GM18868 (cell line): Measurements from ENCODE around the gene INSIG1.

Source experiments
- ATAC-seq: cut with Tn5 transposase; IDR thresholded peaks from one replicate; pipeline ENCODE4 v1.9.1; 2021; ENCODE audit warnings: mild to moderate bottlenecking, moderate library complexity; ENCODE audit not compliant: unreplicated experiment

The INSIG1 gene

DNA sequence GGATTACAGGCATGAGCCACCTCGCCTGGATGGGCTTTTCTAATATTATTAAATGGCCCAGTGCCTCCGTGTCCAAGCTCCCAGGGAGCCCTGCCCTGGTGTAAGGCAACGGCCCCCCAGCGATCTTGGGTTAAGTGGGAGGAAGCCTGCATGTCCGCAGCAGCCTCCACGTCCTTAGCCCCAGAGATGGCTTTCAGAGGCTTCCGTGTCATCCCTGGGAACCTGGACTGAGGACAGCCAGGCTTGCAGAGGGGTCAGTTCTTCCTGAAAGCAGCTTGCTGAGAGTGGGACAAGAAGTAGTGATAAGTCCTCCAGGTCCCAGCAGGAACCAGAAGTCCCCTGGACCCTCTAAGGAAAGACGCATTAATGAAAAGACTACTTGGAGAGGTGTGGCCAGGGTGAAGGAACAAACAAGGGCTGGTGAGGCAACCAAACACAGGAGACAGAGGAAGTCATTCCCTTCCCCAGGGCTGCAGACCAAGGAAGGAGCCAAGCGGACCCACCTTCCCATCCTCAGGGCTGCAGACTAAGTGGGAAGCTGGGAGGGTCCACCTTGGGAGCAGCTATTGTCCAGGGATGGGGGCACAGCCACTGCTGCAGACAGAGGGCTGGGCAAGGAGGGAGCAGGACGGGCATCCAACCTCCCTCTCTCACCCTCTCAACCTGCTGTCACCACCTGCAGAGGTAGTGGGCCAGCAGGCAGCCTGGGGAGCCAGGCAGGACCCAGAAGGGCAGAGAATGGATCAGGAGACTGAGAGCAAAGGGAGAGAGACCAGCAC, 13.0 kb upstream of the INSIG1 start:
- ATAC-seq: no peak

DNA sequence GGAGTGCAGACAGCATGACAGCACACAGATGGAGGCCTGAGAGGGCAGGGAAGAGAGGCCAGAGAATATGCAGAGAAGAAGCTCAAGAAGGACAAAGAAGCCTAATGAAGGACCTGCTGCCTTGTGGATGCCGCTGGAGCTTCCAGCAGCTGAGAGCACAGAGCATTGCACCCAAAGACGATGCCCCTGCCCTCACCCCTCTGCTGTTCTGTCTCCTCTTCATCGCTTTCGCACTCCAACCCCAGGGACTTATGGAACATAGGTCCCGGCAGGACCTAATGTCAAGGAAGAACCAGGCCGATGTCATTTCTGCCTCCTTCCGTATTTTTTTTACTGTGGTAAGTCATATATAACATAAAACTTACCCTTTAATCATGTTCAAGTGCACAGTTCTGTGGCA, 12.3 kb upstream of the INSIG1 start:
- no peak for ATAC-seq

- no peak for ATAC-seq
These were observed 11.8 kb upstream of the INSIG1 start for GRCh38 chr7:155285833-155286232.

DNA sequence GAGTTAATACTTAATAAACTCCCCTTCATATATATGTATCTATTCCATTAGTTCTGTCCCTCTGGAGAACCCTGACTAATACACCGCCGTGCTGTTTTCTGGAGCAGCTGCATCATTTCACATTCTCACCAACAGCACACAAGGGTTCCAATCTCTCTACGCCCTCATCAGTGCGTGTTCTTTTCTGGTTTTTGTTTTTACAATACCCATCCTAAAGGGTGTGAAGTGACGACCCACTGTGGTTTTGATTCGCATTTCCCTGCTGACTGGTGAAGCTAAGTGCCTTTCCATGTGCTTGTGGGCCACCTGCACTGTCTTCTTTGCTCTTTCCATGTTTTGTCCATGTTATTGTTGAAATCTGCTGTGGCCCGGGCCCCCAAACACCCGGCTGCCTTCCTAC, 11.0 kb upstream of the INSIG1 start:
- no peak for ATAC-seq

GRCh38 chr7:155287284-155287935, 10.3 kb upstream of the INSIG1 start:
- no peak for ATAC-seq

- no peak for ATAC-seq
These were observed 9.6 kb upstream of the INSIG1 start for GRCh38 chr7:155288055-155288454.

- ATAC-seq: no peak
These were observed 8.6 kb upstream of the INSIG1 start for GRCh38 chr7:155289107-155289506.

DNA sequence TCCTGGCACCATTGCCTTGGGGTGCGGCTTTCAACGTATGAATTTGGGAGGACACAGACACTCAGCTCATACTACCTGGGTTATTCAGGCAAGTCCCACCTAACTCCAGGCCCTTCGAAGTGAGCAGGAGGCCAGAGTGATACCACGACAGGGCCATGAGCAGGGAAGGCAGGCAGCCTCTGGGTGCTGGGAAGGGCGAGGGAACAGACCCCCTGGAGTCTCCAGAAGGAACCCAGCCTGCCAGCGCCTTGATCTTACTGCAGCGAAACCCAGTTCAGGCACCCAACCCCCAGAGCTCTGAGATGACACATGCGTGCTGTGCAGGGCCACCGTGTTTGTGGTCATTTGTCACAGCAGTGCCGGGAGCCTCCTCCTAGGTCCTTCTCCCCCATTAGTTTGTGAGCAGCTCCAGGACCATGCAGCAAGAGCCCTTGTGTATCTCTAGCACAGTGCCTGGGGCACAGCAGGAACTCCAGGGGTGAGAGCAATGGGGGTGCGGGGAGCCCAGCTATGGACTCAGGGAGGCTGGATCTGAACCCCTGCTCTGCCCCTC, 7.7 kb upstream of the INSIG1 start:
- no peak for ATAC-seq

DNA sequence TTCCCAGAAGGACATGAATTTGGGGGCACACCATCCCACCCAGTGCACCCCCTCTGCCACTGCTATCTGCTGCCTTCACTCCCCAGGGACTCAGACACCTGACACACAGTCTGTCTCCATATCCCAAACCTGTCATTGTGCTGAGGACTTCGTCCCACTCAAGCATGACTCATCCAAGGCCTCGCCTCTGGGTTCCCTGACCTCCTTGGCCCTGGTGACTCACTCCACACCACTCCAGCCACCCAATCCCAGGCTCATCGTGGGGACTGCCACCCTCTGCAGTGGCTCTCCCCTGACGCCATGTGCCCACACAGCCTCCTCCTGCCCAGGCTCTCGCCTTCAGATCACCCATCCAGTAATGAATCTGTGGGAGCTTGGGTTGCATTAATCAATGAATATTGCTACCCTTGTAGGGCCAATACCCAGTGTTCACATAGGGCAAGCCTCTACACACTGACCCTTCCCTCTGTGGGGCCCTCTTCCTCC, 6.6 kb upstream of the INSIG1 start:
- ATAC-seq: no peak

- ATAC-seq: no peak
These were observed 5.9 kb upstream of the INSIG1 start for GRCh38 chr7:155291729-155292128.

GRCh38 chr7:155292680-155293226, 4.9 kb upstream of the INSIG1 start:
- no peak for ATAC-seq

DNA sequence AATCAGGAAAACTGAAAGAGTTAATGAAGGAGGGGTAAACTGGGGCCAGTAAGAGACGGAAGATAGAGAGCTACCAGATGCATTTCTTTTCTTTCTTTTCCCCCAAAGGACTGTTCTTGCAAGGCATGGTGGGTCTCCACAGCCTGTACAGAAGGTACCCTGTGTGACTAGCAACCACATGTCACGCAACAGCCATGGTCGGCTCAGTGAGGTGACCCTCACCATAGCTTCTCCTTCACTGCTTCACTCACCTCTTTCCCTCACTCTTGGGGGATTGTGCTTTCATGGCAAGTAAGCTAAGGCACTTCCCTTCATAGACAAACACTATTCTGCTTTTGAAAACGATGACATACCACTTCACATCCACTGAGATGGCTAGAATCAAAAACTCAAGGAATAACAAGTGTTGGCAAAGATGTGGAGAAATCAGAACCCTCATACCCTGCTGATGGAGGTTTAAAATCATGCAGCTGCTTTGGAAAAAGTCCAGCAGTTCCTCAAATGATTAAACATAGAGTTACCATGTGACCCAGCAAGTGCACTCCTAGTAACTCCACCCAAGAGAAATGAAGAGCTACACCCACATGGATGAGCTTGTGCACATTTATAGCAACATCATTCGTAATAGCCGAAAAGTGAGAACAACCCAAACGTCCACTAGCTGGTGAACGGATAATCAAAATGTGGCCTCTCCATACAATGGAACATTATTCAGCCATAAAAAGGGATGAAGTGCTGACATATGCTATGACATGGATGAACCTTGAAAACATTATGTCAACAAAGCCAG, 3.8 kb upstream of the INSIG1 start:
- no peak for ATAC-seq

DNA sequence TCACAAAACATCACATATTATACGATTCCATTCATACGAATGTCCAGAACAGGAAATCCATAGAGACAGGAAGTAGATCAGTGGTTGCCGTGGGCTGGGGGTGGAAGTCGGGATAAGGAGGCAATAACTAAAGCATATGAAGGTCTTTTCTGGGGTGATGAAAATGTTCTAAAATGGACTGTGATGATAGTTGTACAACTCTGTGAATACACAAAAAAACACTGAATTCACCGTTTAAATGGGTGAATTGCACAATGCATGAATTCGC, 3.2 kb upstream of the INSIG1 start:
- no peak for ATAC-seq

- no peak for ATAC-seq
These were observed 2.2 kb upstream of the INSIG1 start for GRCh38 chr7:155295511-155295910.

DNA sequence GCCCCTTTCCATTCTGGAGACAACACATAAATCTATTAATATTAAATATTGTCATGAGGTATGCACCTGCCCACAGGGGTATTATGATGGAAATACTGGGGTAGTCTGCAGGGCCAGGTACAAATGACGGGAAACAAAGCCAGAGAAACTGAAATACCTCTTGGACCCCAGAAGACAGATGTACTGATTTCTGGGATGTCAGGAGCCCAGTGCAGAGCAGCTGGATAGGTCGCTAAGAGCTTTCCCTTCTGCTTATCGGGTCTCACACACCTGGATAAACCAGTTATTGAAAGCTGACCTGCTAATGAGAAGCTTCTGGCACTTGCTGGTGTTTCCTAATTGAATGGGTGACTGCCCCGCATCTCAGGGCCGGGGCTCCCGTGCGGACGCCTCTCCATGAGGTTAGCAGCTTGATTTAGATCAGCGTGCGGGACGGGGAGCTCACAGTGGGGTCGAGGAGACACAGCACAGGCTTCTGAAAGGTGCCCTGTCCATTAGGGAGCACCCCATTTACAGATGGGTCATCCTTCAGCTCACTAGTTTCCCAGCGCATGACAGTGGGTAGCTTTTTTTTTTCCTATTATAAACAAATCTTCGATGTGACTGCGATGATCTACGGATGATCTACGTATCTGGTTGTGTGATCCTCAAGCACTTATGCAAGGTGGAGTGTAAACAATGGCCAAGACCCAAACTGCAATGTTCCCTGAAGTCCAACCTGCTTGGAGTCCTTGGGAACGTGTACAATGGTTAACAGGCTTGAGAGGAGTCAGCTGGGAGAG, 1.5 kb upstream of the INSIG1 start:
- no peak for ATAC-seq

GRCh38 chr7:155296788-155297516, 726 bp upstream of the INSIG1 start:
- peak; percentile 41 for ATAC-seq

DNA sequence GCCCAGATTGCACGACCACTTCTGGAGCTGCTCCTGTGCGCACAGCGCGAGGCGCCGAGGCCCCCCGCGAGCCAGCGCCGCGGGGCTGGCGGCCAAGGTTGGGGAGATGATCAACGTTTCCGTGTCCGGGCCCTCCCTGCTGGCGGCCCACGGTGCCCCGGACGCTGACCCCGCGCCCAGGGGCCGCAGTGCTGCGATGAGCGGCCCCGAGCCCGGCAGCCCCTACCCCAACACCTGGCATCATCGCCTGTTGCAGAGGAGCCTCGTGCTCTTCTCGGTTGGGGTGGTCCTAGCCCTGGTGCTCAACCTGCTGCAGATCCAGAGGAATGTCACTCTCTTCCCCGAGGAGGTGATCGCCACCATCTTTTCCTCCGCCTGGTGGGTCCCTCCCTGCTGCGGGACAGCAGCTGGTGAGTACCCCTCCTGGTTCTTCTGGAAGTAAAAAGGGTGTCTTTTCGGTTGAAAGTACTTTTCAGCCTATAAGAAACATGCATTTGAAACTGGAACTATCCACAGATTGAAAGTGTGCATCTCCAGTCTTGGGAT, 683 bp downstream of the INSIG1 start:
- ATAC-seq: no peak

DNA sequence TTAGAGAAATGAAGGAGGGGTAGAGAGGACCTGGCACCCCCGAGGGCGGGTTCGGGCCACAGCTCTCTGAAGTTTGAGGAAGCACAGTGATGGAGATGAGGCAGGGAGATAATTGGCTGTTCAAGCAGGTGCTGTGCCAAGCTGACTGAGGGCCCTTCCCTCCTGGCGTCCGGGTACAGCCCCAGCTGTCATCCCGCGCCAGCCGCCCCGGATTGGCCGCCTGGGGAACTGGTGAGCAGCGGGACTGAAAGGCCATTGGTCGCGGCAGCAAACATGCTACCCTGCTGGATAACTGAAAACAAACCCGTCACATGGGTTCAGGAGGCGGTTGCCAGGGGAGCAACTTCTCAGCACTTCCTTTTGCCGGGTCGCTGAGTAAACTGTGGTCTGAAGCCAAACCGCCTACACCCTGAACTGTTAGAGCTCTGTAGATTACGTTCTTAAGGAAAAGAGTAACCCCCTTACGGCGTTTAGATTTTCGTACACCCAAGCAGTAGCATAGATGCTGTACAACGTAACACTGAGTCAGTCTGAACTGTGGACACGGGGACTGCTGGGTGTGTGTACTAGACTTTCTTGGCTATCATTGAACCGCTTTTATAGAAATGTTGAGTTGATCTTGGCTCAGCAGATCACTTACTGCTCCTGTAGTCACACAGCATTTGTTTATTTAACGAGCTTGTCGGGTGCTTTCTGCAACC, 1.3 kb downstream of the INSIG1 start:
- peak; percentile 68 for ATAC-seq
